HG03378 (cell line): ENCODE data around the gene LRRC28.

Experiments used
- ATAC-seq: cut with Tn5 transposase; IDR thresholded peaks from one replicate; pipeline ENCODE4 v1.9.1; 2021; ENCODE audit warnings: mild to moderate bottlenecking, moderate library complexity; ENCODE audit not compliant: unreplicated experiment

LRRC28 gene

DNA sequence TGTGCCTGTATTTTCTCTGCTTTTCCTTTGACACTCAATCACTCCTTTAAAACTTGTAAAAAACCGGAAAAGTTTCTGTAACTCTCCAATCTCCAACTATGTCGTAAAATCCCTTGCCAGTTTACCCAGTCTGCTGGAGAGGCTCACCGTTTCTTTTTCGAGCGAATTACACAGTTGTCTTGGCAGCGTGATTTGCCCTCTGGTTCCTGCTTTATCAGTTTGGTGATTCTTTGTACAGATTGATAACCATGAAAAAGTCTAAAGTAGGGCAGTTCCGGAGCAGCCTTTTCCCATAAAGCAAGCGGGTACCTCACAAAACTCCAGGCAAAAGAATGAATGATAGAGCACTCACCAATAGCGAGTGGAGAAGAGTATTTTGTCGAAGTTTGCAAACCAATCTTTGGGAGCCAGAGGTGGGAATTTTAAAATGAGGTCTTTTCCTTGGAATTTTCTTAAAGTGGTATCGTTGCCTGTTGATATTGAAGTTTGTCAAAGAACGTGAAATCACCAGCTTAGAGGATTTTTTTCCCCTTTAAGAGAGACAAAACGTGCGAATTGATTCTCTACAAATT lies 1.9 kb upstream of the LRRC28 start, which contains the start of gene TTC23:
Gene TTC23 (minus strand): TSS at position 312 of the 572 bp plus-strand sequence. CDS start 20,869 bp downstream, outside the sequence.
- no peak for ATAC-seq

DNA sequence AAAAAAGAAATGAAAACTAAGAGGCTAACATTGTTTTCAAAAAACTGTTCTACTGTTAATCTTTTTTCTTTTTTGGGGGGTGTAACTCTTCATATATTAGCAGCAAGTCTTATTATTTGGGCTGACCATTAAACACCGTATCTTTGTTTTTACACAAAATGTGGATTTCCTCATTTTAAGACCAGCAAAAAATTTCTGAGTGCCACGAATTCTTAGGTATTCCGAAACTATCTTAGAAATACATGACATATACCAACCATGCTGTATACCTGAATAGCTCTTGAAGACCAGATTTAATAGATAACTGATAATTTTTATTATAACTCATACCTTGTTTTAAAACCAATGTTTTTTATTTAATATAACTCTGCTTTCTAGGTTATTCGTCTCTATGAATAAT lies 1.3 kb upstream of the LRRC28 start:
- ATAC-seq: no peak

DNA sequence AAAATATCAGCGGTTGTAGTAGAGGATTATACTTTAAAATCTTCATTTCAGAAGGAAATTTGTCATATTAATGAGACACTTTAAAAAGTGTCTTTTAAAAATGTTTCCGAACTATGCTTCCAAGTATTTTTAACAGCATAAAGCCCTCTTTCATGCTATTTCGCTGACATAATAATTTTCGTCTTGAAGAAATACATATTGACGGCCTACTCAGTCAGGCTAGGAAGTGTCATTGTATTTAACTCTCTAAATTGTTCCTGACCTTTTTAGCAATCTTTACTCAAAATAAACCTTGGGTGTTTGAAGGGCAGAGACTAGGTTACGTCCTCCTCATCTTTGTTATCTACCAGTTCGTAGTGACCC lies 806 bp upstream of the LRRC28 start:
- ATAC-seq: no peak

DNA sequence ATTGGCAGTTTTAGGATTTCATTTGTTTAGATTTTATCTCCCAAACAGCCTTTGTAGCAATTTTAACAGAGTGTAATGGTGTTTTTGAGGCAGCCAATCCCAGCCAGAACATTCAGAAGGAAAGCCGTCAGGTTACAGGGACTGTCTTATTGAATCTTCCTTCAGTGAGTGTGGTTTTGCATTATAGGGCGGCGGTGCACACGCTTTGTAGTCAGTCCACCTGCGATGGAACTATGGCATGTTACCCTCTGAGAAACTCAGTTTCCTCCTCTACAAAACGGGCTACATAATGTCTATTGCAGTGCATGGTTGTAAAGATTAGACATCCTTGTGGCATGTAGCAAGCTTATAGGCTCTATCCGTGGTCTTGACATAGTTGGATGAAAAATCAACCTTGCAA lies 1.0 kb downstream of the LRRC28 start:
- ATAC-seq: no peak

DNA sequence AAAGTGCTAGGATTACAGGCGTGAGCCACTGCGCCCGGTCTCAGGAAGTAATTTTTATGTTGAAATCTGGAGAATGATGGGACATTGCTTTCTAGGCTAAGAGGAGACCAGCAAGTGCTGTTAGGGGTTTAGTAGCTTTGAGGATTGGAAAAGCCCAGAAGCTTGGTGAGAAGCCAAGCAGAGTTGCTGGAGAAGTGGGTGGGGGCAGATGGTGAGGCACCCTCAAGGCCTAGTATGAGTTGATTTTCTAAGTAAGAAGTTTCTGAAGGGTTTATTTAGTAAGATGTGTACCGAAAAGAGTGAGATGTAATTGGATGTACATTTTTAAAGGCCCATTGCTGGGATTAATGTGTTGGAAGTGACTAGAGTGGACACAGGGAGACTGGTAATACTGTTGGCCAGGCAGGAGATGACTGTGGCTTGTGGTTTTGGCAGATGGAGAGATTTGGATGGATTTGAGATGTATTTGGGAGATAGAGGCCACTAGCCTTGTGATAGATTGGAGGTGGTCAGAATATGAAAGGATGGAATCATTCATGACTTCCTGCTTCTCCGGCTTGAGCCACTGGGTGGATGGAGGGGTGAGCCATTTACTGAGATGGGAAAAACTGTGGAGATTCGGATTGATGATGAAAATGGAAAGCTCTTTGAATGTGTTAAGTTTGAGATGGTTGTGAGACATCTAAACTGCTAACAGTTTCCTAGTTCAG lies 2.3 kb downstream of the LRRC28 start:
- ATAC-seq: no peak

DNA sequence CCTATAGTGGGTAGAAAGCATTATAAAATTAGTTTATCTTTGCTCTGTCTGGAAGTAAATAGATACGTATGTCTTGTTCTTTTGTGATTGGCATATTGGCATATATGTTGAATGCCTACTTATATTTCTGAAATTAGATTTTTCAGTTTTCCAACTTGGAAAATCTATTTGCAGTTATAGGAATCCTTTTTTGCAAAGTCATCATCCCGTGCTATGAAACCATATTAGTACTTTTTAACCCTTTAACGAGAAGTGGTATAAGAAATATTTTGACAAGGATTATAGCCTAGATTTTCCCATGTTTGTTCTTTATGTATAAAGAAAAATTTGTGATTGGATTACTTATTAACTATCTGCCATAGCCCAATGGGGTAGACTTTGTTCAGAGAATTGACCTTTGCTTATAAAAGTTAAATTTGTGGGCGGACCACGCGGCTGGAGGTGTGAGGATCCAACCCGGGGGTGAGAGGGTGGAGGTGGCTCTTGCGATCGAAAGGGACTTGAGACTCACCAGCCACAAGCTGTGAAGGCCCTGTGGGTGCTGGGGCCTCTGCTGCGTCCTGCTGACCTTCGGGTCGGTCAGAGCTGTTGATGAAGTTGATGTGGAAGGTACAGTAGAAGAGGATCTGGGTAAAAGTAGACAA lies 5.9 kb downstream of the LRRC28 start:
- ATAC-seq: no peak

DNA sequence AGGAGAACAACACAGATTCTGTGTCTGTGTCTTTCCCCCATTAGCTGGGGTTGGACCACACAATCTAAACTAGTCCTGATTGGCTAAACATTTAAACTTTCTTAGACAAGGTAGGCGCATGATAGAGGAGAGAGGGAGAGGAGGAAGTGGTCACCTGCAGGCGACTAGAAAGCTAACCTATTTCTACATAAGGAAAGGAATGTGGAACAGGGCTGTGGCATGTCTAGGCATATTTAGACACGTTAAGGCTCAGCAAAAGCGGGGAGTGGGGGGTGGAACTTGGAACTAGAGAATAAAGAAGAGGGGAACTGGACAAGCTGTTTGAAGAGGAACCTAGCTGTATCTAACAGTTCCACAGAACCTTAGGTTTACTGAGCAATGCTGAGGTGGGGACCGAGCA lies 12.8 kb downstream of the LRRC28 start:
- no peak for ATAC-seq

DNA sequence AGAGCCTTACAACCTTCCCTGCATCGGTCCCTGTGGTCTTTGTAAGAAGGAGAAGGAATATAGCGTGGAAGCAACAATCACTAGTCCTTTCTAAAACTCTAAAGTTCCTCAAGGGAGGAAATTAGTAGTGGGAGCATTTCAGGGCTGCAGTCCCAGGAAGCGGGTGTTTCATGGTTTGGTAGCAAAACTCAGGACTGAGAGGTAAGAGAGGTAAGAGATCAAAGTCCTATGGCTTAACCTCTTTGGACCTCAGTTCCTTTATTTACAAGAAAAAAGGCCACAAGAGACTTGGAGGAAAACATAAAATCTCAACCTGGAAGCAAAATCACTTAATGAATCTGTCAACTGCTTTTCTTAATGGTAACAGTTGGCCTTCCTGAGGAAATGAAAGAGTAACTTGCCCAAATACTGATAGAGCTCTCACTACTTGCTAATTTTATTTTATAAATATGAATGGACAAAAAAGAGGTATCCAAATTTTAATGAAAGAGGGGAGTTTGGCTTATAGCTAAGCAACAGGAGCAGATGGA lies 14.3 kb downstream of the LRRC28 start:
- ATAC-seq: no peak

DNA sequence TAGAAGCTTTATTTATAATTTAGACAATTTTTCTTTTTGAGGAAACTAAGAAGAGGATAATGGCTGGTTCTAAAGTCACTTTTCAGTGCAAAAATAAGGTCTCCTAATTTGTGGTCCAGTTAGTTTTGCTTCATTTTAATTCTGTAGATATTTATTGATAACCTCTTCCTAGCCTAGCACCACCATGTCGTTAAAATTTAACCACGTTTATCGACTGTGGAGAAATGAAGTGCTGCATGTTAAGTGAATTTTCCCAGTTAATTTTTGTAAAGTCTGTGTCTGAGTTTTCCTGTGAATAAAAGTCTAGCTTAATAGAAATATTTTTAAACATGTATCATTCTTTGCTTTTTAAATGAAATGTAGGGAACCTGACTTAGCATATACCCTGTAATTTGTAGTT lies 16.7 kb downstream of the LRRC28 start:
- no peak for ATAC-seq

DNA sequence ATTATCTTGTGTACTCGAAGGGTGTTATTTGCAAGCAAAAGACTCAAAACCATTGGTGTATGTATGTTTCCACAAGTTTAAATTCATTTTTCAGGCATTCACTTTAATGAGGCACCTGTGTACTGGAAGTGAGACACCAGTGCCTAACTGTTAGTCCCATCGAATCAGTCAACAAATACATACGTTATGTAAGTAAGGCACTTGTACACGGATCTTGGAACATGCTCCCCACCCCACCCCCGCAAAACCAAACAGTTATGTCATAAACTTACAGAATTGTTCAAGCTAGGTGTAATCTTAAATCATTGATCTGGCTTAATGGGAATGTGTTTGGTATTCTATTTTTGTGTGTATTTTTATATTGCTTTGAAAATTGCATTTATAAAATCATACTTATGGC lies 17.1 kb downstream of the LRRC28 start:
- ATAC-seq: no peak

DNA sequence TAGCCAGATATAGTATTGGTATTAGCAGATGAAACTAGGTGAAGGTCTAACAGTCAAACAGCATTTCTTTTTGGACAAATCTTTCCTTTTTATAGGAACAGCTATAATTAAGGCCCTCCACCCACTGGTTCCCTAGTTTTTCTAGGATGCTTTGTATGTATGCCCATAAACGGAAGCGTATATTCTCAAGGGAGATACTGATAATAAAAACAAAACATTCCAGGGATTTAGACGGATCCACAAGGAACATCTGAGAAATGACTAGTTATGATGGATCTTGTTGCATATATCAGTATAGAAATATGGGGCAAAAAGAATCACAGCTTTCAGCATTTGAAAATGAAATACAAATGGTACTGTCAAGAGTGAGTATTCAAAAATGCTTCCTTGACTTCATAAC lies 22.5 kb downstream of the LRRC28 start:
- ATAC-seq: no peak

DNA sequence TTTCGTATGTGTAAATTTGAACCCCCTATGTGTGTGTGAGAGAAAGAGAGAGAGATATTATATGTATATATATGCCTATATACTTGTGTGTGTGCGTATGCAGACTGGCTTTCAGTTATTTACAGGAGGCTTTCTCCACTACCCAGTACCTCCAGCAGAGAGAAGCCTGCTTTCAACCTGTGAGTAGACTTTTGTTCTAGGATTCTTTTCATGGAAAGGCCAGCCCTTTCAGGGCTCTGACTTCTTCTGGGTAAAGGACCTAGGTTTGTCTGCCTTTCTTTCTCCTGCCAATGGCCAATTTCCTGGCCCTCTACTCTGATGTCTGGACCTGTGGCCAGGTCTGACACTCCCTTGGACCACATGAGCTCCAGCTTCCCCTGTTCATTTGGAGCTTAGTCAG lies 23.8 kb downstream of the LRRC28 start:
- ATAC-seq: no peak

DNA sequence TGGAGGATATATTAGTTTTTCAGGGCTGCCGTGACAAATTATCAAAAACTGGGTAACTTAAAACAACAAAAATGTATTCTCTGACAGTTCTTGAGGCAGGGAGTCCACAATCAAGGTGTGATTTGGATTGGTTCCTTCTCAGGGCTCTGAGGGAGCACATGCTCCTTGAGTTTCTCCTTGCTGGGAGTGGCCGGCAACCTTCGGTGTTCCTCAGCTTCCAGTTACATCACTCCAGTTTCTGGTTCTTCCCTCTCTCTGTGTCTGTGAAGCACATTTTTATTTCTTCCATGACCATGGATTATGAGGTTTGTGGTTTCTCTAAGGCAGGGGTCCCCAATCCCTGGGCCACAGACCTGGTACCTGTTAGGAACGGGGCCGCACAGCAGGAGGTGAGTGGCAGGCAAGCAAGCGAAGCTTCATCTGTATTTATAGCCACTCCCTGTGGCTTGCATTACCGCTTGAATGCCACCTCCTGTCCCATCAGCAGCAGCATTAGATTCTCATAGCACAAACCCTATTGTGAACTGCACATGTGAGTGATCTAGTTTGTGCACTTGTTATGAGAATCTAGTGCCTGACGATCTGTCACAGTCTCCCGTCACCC lies 24.3 kb downstream of the LRRC28 start:
- ATAC-seq: no peak

DNA sequence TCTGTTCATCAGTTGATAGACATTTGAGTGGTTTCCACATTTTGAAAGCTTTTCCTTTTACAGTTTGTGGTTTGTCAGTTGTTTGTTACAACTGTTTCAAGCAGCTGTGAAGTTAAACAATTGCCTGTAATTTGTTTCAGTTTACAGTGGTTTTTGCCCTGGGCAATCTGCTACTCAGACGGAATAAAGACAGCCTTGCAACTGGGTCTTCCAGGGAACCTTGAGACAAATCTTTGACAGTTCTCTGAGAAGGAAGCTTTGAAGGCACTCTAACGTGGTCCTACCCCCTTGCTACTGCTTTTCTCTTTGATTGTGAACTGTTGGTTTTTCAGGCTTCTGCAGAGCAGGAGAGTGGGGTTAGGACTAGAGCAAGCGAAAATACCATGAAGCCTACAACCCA lies 28.0 kb downstream of the LRRC28 start:
- no peak for ATAC-seq

DNA sequence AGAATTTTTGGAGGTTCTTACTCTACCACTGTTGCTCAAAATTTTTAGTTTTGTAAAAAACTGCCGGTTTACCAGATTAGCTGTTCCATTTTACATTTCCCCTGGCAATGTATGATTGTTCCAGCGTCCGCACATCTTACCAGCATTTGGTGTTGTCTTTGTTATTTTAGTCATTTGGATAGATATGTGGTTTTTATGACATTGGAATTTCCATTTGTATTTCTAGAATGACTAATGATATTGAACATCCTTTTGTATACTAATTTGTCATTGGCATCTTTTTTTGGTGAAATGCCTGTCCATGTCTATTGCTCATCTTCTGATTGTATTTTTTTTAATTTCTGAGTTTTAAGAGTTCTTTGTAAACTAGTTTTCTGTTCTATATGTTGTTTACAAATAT lies 28.5 kb downstream of the LRRC28 start:
- no peak for ATAC-seq

DNA sequence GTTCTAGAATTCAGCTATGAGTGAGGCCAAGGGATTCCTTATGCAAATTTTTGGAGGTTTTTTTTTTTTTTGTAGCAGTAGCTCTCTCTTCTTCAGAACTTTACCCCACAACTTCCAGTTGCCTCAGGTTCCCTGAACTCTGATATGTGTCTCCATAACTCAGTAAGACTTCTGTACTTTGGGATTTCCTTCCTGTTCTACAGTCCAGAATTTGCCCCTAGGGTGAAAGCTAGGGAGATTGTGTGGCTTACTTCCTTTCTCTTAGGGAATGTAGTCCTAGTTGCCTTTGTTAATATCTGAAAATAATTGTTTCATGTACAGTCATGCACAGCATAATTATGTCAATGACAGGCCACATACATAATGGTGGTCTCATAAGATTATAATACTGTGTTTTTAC lies 30.8 kb downstream of the LRRC28 start:
- no peak for ATAC-seq

DNA sequence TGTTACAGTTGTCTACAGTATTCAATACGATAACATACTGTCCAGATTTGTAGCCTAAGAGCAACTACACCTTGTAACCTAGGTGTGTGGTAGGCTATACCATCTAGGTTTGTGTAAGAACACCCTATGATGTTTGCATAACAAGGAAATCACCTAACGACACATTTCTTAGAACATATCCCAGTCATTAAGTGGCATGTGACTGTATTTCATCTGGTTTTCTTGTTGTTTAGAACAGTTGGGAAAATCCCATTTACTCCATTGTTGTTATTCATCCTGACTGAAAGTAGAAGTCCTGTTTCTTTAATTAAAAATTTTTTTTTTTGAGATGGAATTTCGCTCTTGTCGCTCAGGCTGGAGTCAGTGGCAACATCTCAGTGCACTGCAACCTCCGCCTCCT lies 31.3 kb downstream of the LRRC28 start:
- ATAC-seq: no peak

DNA sequence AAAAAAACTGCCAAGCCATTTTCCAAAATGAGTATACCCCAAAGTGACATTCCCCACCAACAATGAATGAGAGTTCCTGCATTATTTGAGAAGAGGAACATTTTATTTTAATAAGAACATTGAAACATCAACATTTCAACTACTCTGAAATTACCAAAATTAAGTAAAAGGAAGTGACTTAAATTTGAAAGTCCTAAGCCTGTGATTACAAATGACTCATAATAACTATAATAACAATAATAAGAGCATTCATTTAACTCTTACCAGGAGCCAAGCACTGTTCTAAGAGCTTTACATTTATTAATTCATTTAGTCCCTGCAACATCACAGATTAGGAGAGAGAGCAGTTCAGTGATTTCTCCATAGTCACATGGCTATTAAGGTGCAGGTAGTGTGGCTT lies 32.4 kb downstream of the LRRC28 start:
- ATAC-seq: no peak

DNA sequence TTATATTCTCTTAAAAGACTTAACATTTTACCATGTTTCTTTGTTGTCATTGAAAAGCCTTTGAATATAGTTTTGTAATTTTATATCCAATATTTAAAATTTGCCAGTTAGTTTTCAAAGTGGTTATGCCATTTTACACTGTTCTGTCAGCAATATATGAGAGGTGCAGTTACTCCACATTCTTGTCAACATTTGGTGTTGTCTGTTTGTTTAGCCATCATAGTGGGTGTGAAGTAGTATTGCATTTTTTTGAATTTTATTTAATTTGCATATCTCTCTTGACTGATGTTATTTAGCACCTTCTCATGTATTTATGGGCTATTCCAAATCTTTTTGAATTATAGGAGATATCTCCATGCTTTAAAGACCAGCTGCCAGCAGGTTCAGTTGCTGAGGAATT lies 40.4 kb downstream of the LRRC28 start:
- no peak for ATAC-seq

DNA sequence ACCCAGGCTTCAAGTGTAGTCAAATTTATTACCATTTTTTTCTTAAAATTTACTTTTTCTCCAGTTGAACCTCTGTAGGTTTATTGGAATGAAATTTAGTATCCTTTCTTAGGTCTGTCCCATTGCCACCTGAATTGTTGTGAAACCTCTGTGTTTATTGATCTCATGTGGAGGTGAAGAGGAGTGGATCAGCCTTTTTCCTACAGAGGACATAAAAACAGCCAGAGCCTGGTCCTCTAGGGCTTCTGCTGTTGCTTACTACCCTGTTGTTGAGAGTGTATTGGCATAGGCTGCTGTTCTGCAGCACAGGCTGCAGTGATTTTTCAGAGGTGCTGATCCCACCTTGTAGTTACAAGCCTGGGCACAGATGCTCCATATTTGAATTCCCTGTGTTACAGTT lies 44.6 kb downstream of the LRRC28 start:
- ATAC-seq: no peak

DNA sequence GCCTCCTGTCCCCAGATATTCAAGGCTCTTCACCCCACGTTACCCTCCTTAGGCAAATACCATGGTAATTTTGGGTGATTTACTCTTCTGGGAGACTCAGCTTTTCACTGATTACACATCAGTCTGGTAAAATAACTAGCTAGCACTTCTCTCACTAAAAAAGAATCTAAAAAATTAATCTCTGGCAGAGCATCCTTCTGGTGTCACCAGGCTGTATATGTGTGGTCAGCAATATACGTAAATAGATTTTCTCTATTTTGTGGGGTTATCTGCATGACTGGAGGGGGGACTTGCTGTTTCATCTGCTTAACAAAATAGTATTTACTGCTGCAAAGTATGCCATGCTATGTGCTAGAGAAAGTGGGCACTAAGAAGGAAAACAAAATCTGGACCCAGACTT lies 45.1 kb downstream of the LRRC28 start:
- ATAC-seq: no peak

DNA sequence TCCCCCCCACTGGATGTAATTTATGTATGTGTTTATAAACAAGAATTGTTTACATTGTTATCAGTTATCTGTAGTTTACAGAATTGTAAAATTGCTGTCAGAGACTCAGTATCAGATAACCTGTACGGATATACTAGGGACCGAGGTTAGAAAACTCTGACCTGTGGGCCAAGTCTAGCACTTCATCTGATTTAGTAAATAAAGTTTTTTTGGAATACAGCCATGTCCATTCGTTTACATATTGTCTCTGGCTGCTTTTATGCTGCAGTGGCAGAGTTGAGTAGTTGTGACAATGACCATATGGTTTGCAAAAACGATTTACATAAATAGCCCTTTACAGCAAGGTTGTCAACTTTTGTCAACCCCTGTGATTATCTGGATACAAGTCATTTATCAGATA lies 52.6 kb downstream of the LRRC28 start:
- no peak for ATAC-seq
